Measurements from ENCODE around the gene MLH3. TPM values are rescaled to one million over a fixed set of nuclear protein-coding genes. Genes with fewer than 3 reads are reported as not detected.

MLH3 gene
- total and polyA plus RNA-seq, 2 donors (not counting 3 experiments of a cell fraction or from before 2014, with no cell fraction given): 4.8 to 16.5 TPM

DNA sequence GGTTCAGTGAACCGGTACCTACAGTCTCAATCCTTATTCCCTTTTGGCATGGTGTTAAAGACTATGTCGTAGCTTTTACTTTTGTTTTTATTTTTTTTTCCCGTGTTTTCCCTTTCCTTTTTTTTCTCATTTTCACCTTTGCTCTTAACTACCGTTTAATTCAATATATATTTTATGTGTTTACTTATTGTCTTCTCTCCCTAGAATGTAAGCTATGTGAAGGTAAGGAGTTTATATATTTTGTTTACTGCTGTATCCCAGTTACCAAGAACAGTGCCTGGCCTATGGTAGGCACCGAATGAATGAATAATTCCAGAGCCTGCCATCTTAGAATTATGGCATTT lies 261 bp upstream of the MLH3 start:
- FAIRE-seq (no peak), DNase-seq (ENCODE audit: low read depth, low spot score) (no peak)
- no peaks in the 10 kb centered on the region for H3K27me3 ChIP-seq (ENCODE audit: control insufficient read depth in 2 of 2, insufficient read depth in 2 of 2, low read length in 2 of 2)
- TF ChIP-seq MYC (IDR thresholded peaks at IDR 0.05; ENCODE audit: low read depth, low read length) (no peak), CTCF (IDR thresholded peaks at IDR 0.05; ENCODE audit: extremely low read depth in 1 of 2, insufficient read depth in 1 of 2, low read depth in 1 of 2, low read length in 2 of 2) (no peak), POLR2AphosphoS5 (IDR thresholded peaks at IDR 0.05; ENCODE audit: insufficient read depth, low read depth, low read length) (no peak), EZH2 (IDR thresholded peaks at IDR 0.05; ENCODE audit: borderline replicate concordance, low read depth, low read length, severe bottlenecking) (no peak), POLR2A (IDR thresholded peaks at IDR 0.05; ENCODE audit: low read depth, low read length) (no peak), MAX (IDR thresholded peaks at IDR 0.05; ENCODE audit: insufficient read depth, insufficient read length) (no peak), FOS (IDR thresholded peaks at IDR 0.05; ENCODE audit: borderline replicate concordance, insufficient read depth, low read length) (no peak)
- POLR2A ChIA-PET: interaction anchor here (0.7 kb wide), 2 partner anchors 128 to 247 kb away, joined by 4 to 7 read pairs; no protein-coding TSS in a partner anchor
- no peaks in the 10 kb centered on the region for H4K20me1 ChIP-seq (replicated peaks; ENCODE audit: control insufficient read depth, extremely low read depth, insufficient read depth, low read length)
- no TSS peak for BruUV-seq (replicated peaks)
- H3K4me3 ChIP-seq (replicated peaks in 1 of 3; ENCODE audit: insufficient read depth in 1 of 3, low read depth in 1 of 3, low read length in 3 of 3): peak overlapping the region in 1 of 3 experiments; percentile 47
- H2AFZ ChIP-seq (ENCODE audit: low read depth, low read length): no peak overlapping the region
- no peaks in the 10 kb centered on the region for H3K9me3 ChIP-seq (replicated peaks; ENCODE audit: control insufficient read depth, insufficient read depth, low read length)
- H3K9me1 ChIP-seq (replicated peaks; ENCODE audit: control insufficient read depth, extremely low read depth, insufficient read depth, low read length): no peaks in the 10 kb centered on the region
- no peak overlapping the region for H3K4me2 ChIP-seq (ENCODE audit: insufficient read depth, low read length)
- intact Hi-C loops (cut with micrococcal nuclease): loop anchor here (1.0 kb wide), 1 partner anchor 8 kb away; no protein-coding TSS in a partner anchor
- CTCF ChIA-PET: interaction anchor here (0.7 to 1.1 kb wide), 3 partner anchors 10 to 35 kb away, joined by 3 read pairs; no protein-coding TSS in a partner anchor
- H3K27ac ChIP-seq (ENCODE audit: insufficient read depth, low read depth, low read length): no peak overlapping the region
- H3K4me1 ChIP-seq (ENCODE audit: control insufficient read depth, extremely low read depth, insufficient read depth, low read length): peaks cover 8% of the 10 kb centered on the region
- peaks cover 7% of the 10 kb centered on the region for H3K79me2 ChIP-seq (ENCODE audit: control insufficient read depth, insufficient read depth, low read length)
- H3K36me3 ChIP-seq (ENCODE audit: control insufficient read depth in 2 of 2, extremely low read depth in 1 of 2, insufficient read depth in 2 of 2, low read length in 2 of 2): no peaks in the 10 kb centered on the region
- no peak overlapping the region for H3K9ac ChIP-seq (replicated peaks; ENCODE audit: extremely low read depth, insufficient read depth, low read length)
- dilution Hi-C loops (cut with MboI; ENCODE audit: extremely low pct_ligation_motif_present, low sequenced_read_pairs): no loop called here

All from endothelial cell of umbilical vein (primary cell).